IPS-NIHi7 (cell line): ENCODE results near the gene AK5.

ENCODE experiments used
- DNase-seq: peaks from one replicate; pipeline ENCODE4 v3.0.0; 2012; ENCODE audit warnings: mixed read lengths; ENCODE audit errors: extremely low spot score

Gene AK5

GRCh38 chr1:77446841-77447555 is 165.2 kb downstream of the AK5 start:
- no peak for DNase-seq

DNA sequence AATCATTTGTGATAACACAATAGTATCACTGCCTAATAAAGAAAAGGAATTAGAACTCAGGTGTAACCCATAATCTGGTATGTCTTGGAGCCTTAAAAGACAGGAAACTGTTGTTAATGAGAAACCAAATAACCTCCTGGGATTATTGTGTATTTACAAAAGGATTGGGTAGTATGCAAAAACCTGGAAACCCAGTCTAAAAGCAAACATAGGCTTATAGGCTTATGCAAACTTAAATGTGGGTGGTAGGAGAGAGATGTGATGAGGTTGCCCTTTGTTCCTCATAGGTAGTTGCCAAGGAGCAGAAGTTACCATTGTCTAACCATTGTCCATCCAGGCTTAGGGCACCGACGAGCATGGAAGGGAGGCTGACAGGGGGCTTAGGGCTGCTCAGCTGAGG is 165.8 kb downstream of the AK5 start:
- DNase-seq = no peak

DNA sequence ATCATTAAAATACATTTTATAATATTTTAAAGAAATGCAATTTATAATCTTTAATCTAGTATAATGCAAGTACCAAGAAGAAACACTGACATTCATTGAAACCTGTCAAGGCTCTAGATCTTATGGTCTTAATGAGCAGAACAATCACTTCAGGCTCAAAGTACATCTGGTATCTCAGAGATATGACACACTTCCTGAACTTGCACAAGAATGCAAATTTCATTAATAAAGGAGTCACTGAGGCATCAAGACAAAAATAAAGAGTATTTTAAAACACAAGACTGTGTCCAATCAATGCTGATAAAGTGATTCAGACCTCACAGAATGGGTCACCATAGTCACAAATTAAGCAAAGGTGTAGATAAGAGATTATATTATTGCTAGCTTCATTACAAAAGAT is 178.1 kb downstream of the AK5 start:
- no peak for DNase-seq

DNA sequence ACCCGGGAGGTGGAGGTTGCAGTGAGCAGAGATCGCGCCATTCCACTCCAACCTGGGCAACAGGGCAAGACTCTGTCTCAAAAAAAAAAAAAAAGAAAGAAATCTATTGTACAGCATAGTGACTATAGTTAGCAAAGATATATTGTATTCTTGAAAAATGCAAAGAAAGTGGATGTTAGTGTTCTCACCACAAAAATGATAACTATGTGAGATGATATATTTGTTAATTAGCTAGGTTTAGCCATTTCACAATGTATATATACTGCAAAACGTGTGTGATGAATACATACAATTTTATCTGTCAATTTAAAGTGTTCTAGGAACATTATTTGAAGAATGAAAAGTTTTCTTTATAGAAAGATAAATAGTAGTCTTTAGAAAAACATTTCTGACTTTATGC is 179.9 kb downstream of the AK5 start:
- no peak for DNase-seq

GRCh38 chr1:77463216-77463615 is 181.4 kb downstream of the AK5 start:
- DNase-seq = no peak

DNA sequence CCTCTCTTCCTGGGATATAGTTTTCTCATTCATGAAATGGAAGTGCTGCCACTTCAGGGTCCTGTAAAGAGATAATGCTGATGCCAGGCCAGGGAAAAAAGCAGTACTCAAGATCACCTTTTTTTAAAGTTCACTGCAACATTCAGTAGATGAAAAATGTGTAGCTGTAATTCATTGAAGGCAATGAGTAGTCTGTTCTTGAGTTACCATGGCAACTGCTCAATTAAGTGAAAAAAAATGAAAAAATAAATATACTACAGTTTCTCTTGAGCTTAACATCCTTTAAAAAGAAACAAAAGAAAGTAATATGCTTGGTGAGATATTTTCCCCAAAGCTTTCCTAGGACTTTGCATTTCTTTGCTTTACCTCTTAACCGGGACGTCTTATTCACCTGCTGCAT is 183.3 kb downstream of the AK5 start:
- DNase-seq = no peak

GRCh38 chr1:77465922-77466321 is 184.1 kb downstream of the AK5 start:
- no peak for DNase-seq

DNA sequence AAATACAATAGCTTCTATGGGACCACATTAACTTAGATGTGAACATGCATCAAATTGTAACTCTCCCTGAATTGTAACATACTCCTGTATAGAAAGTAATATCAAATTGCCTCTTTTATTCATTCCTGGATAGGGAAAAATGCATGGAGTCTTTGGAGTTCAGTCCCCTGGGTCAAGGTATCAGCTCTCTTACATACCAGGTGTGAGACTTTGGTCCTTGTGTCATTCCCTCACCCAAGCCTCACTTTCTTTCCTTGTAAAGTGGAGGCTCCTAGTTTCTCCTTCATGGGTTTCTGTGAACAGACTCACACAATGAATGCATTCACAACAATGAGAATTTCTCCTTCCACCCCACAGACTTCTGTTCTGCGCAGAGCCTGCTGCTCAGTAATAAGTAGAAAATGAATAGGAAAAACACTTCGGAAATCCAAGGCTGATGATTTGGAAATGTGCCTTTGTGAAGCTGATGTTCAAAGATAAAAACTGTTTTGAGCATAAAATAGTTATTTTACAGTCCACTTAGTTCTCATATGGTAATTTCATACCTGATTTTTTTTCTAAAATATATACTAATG is 185.3 kb downstream of the AK5 start:
- no peak for DNase-seq

DNA sequence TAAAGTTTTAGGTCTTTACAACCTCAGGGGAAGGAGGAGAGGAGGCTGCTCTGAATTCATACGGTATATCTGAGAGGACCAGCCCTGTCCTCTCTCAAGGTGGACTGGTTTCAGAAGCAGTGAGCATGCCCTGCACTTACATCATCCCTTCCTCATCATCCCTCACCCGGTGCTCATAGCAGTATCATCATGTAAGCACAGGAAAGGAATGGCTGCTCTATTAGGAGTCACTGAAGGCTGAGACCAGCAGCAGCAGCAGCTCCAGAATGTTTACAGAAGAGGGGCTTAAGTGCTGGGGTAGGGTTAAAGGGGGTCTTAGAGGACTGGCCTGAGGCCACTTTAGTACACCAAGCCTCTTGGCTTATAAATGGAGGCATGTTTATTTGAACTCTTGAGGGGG is 185.9 kb downstream of the AK5 start:
- no peak for DNase-seq

DNA sequence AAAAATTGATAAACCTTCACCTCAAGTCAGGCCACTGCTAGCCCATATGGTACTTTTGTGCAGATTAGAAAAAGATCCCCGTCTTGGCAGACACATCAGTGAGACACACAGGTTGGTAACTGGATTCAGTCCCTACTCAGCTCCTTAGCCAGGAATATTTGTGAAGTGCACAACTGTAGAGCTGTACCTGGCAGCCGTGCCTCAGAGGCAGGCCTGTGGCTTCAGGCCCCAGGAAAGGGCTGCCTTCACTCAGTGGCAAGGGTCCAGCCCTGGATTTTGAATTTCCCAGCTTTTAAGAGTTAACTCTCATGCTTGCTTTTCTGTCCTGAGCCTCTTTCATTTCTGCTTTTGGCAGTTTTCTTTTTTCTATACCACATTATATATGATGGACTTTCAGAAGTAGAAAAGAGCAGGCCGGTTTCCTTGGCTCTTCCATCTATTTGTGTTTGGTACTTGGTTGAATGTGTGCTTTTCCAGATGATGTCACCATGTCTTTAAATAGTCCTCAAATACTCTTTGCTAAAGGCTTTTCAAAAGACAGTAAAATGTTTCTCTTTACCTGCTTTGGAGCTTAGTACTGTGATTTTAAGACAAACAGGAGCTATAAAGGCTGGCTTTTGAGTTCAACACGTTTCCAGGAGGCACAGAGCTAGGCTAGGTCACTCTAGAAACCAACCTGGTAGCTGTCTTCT is 186.6 kb downstream of the AK5 start:
- no peak for DNase-seq

GRCh38 chr1:77468949-77469710 is 187.3 kb downstream of the AK5 start:
- no peak for DNase-seq

- no peak for DNase-seq
Measured at GRCh38 chr1:77471691-77472090, 189.9 kb downstream of the AK5 start.

DNA sequence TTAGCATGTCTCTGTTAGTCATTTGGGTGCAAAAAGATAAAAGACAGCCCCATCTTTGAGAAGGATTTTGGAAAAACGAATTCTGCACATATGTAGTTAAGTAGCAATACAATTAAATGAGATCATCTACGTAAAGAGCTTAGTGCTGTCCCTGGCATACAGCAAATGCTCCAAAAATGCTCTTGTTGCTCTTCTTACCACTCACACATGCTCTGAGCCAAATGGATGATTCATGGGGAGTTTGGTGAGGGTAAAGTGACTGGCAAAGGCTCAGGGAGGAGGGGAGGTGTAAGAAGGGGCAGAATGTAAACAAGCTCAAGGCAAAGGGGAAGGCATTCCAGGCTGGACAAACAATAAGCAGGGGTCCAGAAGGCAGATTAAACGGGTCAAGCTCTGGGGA is 191.9 kb downstream of the AK5 start:
- DNase-seq = no peak

- DNase-seq = no peak
Measured at GRCh38 chr1:77475641-77476040, 193.8 kb downstream of the AK5 start.

GRCh38 chr1:77476475-77476874 is 194.7 kb downstream of the AK5 start:
- no peak for DNase-seq

DNA sequence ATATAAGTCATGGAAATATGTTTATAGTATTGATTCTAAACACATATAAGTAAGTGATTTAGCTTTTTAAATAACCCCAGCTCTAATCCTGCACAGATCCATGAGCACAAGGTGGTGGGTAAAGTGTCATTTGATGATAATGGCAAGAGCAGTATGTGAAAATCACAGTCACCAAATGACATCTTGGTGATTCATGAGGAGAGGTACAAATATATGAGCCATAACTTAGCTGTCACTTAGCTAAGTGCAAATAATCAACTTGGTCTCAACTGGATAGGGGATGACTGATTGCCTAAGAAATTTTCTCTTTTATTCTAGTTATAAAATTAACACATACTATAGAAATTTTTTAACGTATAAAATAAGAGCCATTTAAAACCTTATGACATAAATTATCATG is 202.5 kb downstream of the AK5 start:
- no peak for DNase-seq

- DNase-seq = no peak
Measured at GRCh38 chr1:77484926-77485325, 203.1 kb downstream of the AK5 start.

DNA sequence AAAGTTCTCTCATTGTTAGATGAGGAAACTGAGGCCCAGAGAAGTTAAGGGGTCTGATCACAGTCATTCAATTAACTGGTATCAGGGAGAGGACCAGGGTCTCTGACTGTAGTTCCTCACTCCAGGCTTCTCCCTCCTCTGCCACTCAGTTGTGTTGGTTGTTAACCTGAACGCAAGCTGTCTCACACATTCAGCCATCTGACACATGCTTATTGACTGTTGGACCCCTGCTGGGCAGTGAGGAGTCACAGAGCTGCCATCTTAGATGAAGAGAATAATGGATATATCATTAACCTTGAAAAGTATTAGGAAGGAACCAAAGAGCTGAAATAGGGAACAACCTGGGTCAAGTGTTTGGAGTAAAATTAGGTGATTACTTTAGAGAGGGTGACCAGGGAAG is 205.8 kb downstream of the AK5 start:
- no peak for DNase-seq

DNA sequence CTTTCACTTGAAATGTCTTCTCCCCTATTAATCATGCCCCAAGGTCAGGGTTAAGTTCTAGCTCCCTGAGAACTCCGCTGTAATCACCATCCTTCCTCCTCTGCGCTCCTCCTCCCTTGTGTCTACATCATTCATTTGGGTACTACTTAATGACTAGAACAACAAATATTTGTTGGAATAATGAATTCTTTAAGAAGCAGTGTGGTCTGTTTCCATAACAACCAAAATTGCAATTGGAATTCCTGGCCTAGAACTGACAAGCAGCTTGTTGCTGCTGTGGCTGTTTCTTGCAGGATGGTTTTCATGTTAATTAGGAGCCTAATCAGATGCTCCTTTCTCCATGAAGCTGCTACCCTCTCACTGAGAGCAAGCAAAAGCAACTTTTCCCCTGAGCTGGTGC is 208.1 kb downstream of the AK5 start:
- no peak for DNase-seq

GRCh38 chr1:77494026-77494425 is 212.2 kb downstream of the AK5 start:
- no peak for DNase-seq

DNA sequence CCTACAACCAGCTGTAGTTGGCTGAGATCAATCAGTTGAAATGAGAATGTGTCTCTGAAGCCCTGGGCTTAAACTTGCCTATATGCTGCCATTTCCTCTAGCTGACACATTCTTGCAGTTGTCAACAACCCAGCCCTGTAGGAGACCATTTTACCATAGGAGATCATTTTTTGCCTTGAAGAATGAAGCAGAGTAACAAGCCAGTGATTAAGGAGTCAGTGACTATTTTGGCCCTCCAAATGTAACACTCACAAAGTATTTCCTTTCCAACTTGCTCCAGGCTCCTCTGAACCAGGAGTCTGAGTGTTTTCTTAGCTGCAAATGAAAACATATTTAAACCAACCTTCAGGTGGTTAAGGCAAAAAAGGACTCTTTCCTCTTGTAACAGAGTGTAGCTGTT is 217.1 kb downstream of the AK5 start:
- no peak for DNase-seq

DNA sequence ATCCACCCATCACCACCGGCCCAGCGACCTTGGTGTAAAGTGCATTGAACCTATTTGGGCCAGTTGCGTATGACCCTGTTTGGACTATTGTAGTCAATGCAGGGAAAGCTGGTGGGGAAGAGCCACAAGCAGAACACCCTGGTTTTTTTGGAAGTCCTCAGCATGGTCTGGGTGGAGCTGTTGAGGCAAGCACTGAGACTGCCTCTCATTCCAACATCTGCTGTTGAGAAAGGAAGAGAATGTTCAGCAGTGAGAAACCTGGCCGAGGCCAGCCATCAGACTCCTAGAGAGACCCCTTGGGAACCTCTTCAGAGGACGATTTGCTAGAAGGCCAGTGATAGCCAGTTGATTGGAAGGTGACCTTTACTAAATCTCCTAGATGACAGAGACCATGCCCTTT is 217.6 kb downstream of the AK5 start:
- no peak for DNase-seq

- no peak for DNase-seq
Measured at GRCh38 chr1:77504986-77505385, 223.2 kb downstream of the AK5 start.
